Stimulated activated CD8-positive, alpha-beta memory T cell treated with anti-CD3 and anti-CD28 coated beads, Interleukin-12 subunit alpha, Interleukin-12 subunit beta, amount 100 ng/mL, for 24 hours (primary cell): Measurements from ENCODE around the gene TMCC1.
"Not testable (repeated sequence)": the region's sequence is repeated elsewhere in the genome, so short reads cannot be mapped to it uniquely, and the experiment has no call there.

Source experiments
- DNase-seq: peaks from one replicate; pipeline ENCODE4 v3.0.0-alpha.2; 2020; ENCODE audit errors: extremely low read depth

TMCC1 gene

GRCh38 chr3:129622933-129623332, 270.6 kb downstream of the TMCC1 start:
- no peak for DNase-seq

GRCh38 chr3:129622226-129622874, 271.2 kb downstream of the TMCC1 start:
- no peak for DNase-seq

- no peak for DNase-seq
Measured at GRCh38 chr3:129621626-129622225, 271.8 kb downstream of the TMCC1 start.

GRCh38 chr3:129620828-129621559, 272.5 kb downstream of the TMCC1 start:
- no peak for DNase-seq

- no peak for DNase-seq
Measured at GRCh38 chr3:129619726-129620162, 273.8 kb downstream of the TMCC1 start.

GRCh38 chr3:129618901-129619671, 274.4 kb downstream of the TMCC1 start:
- no peak for DNase-seq

GRCh38 chr3:129618186-129618820, 275.2 kb downstream of the TMCC1 start:
- no peak for DNase-seq

GRCh38 chr3:129617381-129618185, 275.9 kb downstream of the TMCC1 start:
- no peak for DNase-seq

- no peak for DNase-seq
Measured at GRCh38 chr3:129616713-129617112, 276.8 kb downstream of the TMCC1 start.

GRCh38 chr3:129616291-129616690, 277.2 kb downstream of the TMCC1 start:
- no peak for DNase-seq

- no peak for DNase-seq
Measured at GRCh38 chr3:129615751-129616281, 277.7 kb downstream of the TMCC1 start.

GRCh38 chr3:129614927-129615363, 278.6 kb downstream of the TMCC1 start:
- DNase-seq, result no peak

GRCh38 chr3:129614435-129614834, 279.1 kb downstream of the TMCC1 start:
- DNase-seq, result no peak

- no peak for DNase-seq
Measured at GRCh38 chr3:129613367-129613740, 280.2 kb downstream of the TMCC1 start.

- no peak for DNase-seq
Measured at GRCh38 chr3:129612534-129613366, 280.8 kb downstream of the TMCC1 start.

GRCh38 chr3:129611812-129612533, 281.5 kb downstream of the TMCC1 start:
- DNase-seq, result no peak

GRCh38 chr3:129611446-129611800, 282.1 kb downstream of the TMCC1 start:
- no peak for DNase-seq

- not testable (repeated sequence) for DNase-seq
Measured at GRCh38 chr3:129610794-129611445, 282.6 kb downstream of the TMCC1 start.

GRCh38 chr3:129610276-129610675, 283.2 kb downstream of the TMCC1 start:
- DNase-seq, result no peak
